GM21576 (cell line): ENCODE data around the gene PLAGL2.
"Not testable (repeated sequence)": the region's sequence is repeated elsewhere in the genome, so short reads cannot be mapped to it uniquely, and the experiment has no call there.

Experiments used
- ATAC-seq: cut with Tn5 transposase; IDR thresholded peaks from one replicate; pipeline ENCODE4 v1.9.1; 2021; ENCODE audit warnings: mild to moderate bottlenecking, moderate library complexity; ENCODE audit not compliant: unreplicated experiment

The PLAGL2 gene

GRCh38 chr20:32186506-32186905 is 21.0 kb downstream of the PLAGL2 start:
- ATAC-seq = no peak

- no peak for ATAC-seq
Observed at GRCh38 chr20:32184961-32185603, 22.5 kb downstream of the PLAGL2 start.

GRCh38 chr20:32183947-32184635 is 23.5 kb downstream of the PLAGL2 start:
- no peak for ATAC-seq

GRCh38 chr20:32181606-32182005 is 25.9 kb downstream of the PLAGL2 start:
- ATAC-seq = no peak

- ATAC-seq = no peak
Observed at GRCh38 chr20:32179934-32180333, 27.6 kb downstream of the PLAGL2 start.

GRCh38 chr20:32179515-32179914 is 28.0 kb downstream of the PLAGL2 start:
- no peak for ATAC-seq

- ATAC-seq = not testable (repeated sequence)
Observed at GRCh38 chr20:32177696-32178095, 29.8 kb downstream of the PLAGL2 start.

GRCh38 chr20:32168184-32168910 is 39.2 kb downstream of the PLAGL2 start:
- ATAC-seq = no peak

GRCh38 chr20:32167552-32167951 is 40.0 kb downstream of the PLAGL2 start:
- ATAC-seq = no peak

GRCh38 chr20:32165836-32166545 is 41.6 kb downstream of the PLAGL2 start:
- no peak for ATAC-seq

GRCh38 chr20:32164984-32165735 is 42.4 kb downstream of the PLAGL2 start:
- no peak for ATAC-seq

GRCh38 chr20:32163951-32164350 is 43.6 kb downstream of the PLAGL2 start:
- ATAC-seq = no peak

- no peak for ATAC-seq
Observed at GRCh38 chr20:32162351-32162750, 45.2 kb downstream of the PLAGL2 start.

GRCh38 chr20:32160341-32160740 is 47.2 kb downstream of the PLAGL2 start:
- ATAC-seq = no peak

- ATAC-seq = no peak
Observed at GRCh38 chr20:32159766-32160221, 47.7 kb downstream of the PLAGL2 start.

GRCh38 chr20:32158943-32159660 is 48.4 kb downstream of the PLAGL2 start:
- ATAC-seq = no peak

GRCh38 chr20:32158351-32158750 is 49.2 kb downstream of the PLAGL2 start:
- ATAC-seq = no peak

- ATAC-seq = no peak
Observed at GRCh38 chr20:32157611-32158010, 49.9 kb downstream of the PLAGL2 start.

- no peak for ATAC-seq
Observed at GRCh38 chr20:32155017-32155981, 52.2 kb downstream of the PLAGL2 start.
